GM10847 (cell line): ENCODE measurements around the gene CNFN.

Experiments
- POLR2A ChIP-seq: IDR thresholded peaks from 2 replicates; pipeline ENCODE4 v1.6.1; 2011; ENCODE audit not compliant: insufficient read length; ENCODE audit errors: extremely low read depth

Gene CNFN

GRCh38 chr19:42420055-42420544 lies 30.0 kb upstream of the CNFN start:
- TF ChIP-seq POLR2A, result no peak

DNA sequence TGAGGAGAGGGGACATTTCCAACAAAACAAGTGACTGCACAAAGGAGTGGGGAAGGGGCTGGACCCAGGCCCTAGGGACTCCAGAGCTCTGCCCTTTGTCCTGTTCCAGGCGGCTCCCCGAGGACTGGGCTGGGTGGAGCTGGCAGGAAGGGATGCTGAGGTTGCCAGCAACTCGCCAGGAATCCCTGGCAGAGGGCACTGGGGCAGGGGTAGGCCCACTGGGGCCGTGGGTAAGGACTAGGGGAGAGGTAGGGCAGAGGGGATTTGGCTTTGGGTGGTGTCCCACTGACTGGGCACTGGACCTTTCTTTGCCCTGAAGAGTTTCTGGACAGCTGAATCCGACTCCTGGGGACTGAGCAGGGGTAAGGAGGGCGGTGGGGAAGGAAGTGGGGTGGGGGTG lies 29.2 kb upstream of the CNFN start:
- no peak for TF ChIP-seq POLR2A

GRCh38 chr19:42412661-42413076 lies 22.6 kb upstream of the CNFN start:
- no peak for TF ChIP-seq POLR2A

GRCh38 chr19:42412227-42412626 lies 22.1 kb upstream of the CNFN start:
- TF ChIP-seq POLR2A, result no peak

- TF ChIP-seq POLR2A, result no peak
Observed at GRCh38 chr19:42411581-42412178, 21.6 kb upstream of the CNFN start.

DNA sequence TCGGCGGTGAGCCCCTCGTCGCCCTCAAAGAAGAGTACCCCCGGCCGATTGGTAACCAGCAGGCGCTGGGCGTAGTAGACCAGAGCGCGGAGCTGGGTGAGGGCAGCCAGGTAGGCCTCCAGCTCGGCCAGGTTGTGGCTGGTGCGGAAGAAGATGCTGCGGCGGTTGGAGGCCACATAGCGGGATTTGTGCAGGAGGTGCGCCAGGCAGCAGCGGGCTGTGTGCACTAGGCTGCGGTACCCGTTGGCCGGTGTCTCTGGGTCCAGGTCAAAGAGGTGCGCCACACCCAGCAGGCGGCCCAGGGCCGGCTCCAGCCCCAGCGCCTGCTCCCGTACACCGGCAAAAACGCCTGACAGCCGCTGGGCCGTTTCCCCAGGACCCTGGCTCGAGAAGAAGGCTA lies 20.3 kb upstream of the CNFN start:
- no peak for TF ChIP-seq POLR2A

GRCh38 chr19:42409477-42409876 lies 19.4 kb upstream of the CNFN start:
- TF ChIP-seq POLR2A, result no peak

- TF ChIP-seq POLR2A, result no peak
Observed at GRCh38 chr19:42407816-42408175, 17.7 kb upstream of the CNFN start.

DNA sequence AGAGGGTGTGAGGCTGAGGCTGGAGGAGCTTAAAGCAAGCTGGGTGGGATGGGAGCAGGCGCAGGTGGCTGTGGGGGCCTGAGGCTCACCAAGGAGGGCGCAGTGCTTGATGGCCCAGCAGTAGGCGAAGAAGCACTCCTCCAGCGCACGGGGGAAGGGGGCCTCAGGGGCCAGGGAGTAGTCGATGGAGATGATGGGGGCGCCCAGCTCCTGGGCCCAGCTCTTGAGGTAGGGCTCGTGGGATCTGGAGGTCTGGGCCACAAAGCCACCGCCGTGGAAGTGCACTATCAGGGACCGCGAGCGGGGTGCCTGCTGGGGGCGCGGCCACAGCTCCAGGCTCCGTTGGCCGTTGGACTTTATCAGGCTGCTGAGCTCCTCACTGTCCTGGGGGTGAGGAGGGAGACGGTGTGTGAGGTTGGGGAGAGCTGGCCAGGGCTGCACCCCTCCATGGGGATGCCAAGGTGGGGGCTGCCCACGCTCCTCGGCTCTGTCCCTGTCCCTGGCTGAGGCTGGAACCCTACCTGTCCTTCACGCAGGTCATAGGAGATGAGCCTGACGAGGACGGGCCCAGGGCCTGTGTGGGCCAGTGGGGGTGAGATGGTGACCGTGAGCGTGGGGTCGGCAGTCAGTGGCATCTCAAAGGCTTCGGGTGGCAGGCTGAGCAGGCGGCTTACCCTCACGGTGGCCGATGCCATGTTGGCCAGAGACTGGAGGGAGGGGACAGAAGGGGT lies 17.2 kb upstream of the CNFN start:
- TF ChIP-seq POLR2A, result no peak

GRCh38 chr19:42406111-42406510 lies 16.0 kb upstream of the CNFN start:
- no peak for TF ChIP-seq POLR2A

GRCh38 chr19:42403586-42403985 lies 13.5 kb upstream of the CNFN start:
- no peak for TF ChIP-seq POLR2A

GRCh38 chr19:42402376-42403116 lies 12.4 kb upstream of the CNFN start:
- no peak for TF ChIP-seq POLR2A

- TF ChIP-seq POLR2A, result no peak
Observed at GRCh38 chr19:42401365-42402303, 11.5 kb upstream of the CNFN start.

DNA sequence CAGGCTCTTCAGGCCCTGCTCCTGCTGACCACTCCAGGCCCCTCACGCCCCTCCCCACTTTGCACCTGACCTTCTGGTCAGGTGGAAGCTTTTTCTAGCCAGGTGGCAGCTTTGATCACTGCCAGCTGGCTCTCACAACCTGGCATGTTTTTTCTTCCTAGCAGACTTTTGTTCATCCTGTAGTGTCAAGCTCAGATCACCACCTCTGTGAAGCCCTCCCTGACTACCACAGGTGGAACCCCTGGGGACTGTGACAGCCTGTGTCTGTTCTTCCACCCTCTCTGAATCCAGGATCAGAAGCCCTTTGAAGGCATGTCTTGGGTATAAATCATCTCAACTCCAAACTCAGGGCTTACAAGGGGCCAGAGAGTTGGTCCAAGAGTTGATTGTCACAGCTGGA lies 10.3 kb upstream of the CNFN start:
- TF ChIP-seq POLR2A, result no peak
